HG02588 (cell line): ENCODE measurements around the gene WNT5A.

Experiments
- ATAC-seq: cut with Tn5 transposase; IDR thresholded peaks from one replicate; pipeline ENCODE4 v1.9.1; 2021; ENCODE audit warnings: mild to moderate bottlenecking, moderate library complexity; ENCODE audit not compliant: unreplicated experiment

Gene WNT5A

GRCh38 chr3:55482496-55483195 lies 4.5 kb downstream of the WNT5A start:
- ATAC-seq = no peak

- ATAC-seq = no peak
Measured at GRCh38 chr3:55481744-55482495, 5.2 kb downstream of the WNT5A start.

- no peak for ATAC-seq
Measured at GRCh38 chr3:55480911-55481743, 6.0 kb downstream of the WNT5A start.

- ATAC-seq = no peak
Measured at GRCh38 chr3:55477306-55478303, 9.5 kb downstream of the WNT5A start.

DNA sequence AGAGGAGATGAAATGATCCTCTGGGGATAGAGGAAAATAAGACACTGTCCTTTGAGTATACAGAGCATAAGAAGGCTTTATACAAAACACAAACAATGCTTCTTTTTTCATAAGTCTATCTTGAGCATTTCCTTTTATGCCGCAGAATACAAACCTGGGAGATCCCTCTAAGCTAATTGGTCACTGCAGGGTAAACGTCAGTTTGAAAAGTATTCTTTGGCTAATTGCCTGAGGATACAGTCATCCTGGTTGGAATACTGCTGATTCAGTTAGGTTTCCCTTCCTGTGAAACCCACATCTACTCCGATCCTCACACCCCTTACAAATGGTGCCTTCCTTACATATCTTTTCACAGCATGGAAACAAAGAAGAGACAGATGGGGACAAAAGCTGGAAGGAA lies 10.6 kb downstream of the WNT5A start:
- no peak for ATAC-seq

DNA sequence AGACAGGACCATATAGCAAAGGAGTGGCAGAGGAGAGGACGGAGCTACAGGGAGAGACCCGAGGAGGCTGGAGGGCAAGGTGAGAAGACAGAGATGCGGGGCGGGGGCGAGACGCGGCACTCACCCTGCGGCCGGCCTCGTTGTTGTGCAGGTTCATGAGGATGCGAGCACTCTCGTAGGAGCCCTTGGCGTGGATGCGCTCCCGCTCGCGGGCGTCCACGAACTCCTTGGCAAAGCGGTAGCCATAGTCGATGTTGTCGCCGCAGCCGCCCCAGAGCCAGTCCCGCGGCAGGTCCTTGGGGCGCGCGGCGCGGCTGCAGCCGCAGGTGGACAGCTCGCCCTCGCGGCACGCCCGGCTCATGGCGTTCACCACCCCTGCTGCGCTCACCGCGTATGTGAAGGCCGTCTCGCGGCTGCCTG lies 12.9 kb downstream of the WNT5A start:
- no peak for ATAC-seq

- no peak for ATAC-seq
Measured at GRCh38 chr3:55473788-55474187, 13.3 kb downstream of the WNT5A start.

GRCh38 chr3:55471522-55472280 lies 15.4 kb downstream of the WNT5A start:
- no peak for ATAC-seq

DNA sequence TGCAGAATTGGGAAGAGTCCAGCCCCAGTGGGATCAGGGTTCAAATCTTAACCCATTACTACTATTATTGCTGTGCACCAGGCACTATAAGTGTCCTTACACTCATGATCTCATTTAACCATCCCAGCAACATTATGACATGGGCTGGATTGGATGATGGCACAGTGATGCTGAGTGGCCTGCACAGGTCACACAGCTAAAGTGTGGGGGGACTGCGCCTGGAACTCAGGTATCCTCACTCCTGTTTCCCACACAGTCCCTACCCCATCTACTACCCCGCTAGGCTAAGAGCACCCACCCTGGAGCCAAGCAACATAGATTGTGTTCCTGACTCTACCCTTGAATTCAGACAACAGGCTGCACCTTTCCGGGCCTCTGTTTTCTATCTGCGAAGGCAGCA lies 16.0 kb downstream of the WNT5A start:
- no peak for ATAC-seq

DNA sequence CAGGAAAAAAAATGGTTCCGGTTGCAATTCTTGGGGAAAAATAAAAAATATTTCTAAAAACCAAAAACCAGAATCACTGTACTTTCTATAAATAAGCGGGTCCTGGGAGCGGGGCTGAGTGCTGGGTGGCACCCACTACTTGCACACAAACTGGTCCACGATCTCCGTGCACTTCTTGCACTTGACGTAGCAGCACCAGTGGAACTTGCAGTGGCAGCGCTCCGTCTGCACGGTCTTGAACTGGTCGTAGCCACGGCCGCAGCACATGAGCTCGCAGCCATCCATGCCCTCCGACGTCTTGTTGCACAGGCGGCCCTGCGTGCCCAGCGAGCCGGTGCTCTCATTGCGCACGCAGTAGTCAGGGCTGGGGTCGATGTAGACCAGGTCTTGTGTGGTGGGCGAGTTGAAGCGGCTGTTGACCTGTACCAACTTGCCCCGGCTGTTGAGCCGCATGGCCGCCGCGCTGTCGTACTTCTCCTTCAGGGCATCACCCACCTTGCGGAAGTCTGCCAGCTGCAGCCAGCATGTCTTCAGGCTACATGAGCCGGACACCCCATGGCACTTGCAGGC lies 17.1 kb downstream of the WNT5A start:
- ATAC-seq = no peak

DNA sequence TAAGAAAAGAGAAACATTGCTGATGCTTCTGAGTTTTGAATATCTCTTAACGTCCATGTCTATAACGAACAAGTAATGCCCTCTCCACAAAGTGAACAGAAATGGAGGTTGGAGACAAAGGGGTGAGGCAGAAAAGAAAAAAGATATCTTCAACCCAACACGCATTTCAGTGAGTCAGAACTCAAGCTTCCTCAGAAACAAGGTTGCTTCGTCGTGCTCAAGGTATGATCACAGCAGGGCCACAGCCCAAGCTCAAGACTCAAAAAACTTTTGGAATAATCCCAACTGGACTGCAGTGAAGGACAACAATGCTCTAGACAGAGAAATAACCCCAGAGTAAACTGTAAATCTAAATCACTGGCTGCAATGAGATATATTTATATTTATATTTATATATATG lies 18.9 kb downstream of the WNT5A start:
- no peak for ATAC-seq

DNA sequence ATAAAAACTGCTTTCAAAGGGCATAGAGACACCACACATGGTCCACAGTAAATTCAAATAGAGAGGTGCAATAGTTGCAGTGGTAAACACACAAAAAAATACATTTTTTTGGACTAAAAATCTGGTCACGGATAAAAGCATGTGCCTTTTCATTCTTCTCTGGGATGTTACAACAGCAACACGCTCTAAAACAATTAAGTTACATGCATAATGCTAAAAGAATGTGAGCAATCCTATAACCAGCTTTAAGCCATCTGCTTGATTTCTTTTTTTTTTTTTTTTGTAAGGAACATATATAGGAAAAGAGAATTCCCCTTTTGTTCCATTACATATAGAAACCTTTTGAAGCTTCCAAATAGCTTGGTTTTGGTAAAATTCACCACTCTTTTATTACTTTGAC lies 20.0 kb downstream of the WNT5A start:
- ATAC-seq = no peak

DNA sequence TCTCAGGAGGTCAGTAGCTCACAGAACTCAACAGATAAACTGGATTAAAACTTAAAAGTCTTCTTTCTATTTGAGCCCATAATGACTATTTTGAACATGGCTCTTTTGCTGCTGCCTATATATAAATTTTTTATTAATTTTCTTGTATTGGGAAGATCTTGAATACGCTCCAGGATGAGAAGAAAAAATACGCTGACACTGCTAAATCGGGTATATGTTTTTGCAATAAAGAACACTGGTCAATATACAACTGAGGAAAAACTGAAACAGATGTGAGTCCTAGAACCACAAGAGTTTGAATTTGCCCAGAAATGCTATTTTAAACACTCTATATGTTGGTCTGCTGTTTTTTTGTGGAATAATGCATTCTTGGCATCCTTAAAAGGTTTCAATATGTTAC lies 20.6 kb downstream of the WNT5A start:
- ATAC-seq = no peak

- ATAC-seq = no peak
Measured at GRCh38 chr3:55461896-55462295, 25.2 kb downstream of the WNT5A start.

DNA sequence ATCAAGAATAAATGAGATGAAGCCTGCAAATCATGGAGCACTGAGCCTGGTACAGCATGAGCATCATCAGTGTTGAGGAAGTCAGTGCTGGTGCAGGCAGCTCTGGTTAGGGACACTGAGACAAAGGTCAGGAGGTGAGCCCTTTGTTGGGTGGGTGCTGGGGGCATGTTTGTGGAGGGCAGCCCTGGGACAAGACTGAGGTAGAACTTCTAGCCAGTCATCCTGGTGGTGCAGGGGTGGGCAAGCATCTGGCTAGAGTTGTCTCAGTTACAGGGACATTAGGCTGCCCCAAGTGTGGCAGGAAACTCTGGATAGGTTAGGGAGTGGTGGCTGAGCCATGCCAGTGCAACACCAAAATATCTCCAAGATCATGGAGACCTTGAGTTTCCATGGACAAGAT lies 27.3 kb downstream of the WNT5A start:
- ATAC-seq = no peak

DNA sequence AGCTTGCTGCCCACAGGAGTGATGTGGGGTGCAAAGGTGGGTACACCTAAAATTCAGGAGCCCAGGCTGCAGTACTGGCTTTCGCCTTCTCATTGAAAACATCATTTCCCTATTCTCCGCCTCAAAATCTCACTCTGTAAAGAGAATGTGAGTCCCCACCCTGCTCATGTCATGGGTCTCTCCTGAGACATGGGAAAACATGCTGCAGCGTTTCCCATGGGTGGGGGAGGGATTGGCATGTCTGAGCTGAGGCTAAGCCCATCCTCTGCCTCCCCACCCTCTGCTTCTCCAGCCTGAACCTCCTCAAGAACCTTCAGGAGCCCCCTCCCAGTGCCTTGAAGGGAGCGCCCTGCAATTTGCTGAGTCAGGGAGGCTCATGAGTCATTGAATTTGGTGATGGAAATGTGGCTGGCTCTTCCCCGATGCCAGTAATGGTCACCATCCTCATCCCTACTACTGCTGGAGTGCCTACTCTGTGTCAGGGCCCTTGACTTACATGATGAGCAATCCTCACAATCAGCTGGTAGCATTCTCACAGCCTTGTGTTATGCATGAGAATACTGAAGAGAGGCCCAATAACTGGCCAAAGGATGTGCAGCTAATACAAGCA lies 28.8 kb downstream of the WNT5A start:
- no peak for ATAC-seq

DNA sequence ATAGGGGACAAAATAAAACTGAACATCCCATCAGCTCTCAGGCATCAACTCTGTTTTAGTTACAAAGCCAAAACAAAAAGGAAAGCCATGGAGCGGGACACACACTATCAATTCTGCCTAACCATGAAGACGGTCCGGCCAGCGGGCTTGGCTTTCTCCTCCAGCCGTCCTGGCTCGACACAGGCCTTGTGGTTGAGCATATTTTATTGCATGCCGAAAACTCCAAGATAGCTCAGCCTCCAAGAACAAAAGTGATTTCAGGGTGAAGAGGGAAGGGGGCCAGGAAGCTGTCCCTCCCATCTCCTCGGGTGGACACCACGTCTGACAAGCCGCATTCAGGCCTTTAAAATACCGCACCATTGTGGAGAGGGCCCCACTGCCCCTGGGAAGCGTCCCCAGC lies 31.2 kb downstream of the WNT5A start:
- ATAC-seq = no peak

DNA sequence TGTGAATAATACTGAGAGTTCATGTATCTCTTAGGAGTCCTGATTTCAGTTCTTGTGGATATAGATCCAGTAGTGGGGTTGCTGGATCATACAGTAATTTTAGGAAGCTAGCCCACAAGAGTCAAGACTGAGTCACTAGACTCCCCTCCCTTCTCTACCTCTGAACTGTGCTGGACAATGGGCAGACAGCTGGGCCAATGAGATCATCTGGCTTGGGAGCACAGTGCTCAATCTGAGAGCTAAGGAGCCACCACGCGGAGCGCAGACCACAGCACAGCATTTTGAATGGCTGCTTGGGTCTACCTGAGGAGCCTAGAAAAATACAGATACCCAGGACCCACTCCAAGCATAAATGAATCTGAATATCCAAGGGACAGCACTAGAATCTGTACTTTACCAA lies 32.5 kb downstream of the WNT5A start:
- no peak for ATAC-seq

DNA sequence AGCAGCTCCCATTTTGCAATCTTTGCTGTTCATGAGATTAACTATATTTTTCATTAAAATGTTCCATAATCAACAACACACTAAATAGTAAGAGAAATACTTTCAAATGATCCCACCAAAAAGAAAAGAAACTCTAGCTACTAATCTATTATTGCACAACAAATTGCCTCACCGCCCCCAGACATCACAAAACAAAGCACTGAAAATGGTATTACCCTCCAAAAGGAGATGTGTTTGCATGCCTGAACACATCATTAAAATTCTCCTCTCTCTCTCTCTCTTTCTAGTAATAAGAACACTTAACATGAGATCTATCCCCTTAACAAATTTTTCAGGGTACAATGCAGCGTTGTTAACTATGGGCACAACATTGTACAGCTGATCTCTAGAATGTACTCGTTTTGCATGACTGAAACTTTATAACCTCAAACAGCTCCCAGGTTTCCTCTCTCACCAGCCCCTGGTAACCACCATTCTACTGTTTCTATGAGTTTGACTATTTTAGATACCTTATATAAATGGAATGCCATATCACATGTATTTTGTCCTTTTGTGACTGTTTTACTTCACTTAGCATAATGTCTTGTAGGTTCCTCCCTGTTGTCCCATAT lies 33.1 kb downstream of the WNT5A start:
- ATAC-seq = no peak
